HEK293 (cell line): ENCODE measurements around the gene CYP4X1.
"Not testable (repeated sequence)": the region's sequence is repeated elsewhere in the genome, so short reads cannot be mapped to it uniquely, and the experiment has no call there.

Experiments
- CTCF ChIA-PET: fragments of 350-600 bp; formaldehyde crosslinking; extraction: SDS; loops from one replicate; lab custom pipeline; 2021; ENCODE audit warnings: antibody characterized with exemption; lab: Yijun Ruan, JAX
- POLR2A ChIA-PET: fragments of 300-600 bp; formaldehyde crosslinking; extraction: SDS; loops from one replicate; lab custom pipeline; 2020; ENCODE audit warnings: antibody characterized with exemption, inconsistent platforms; lab: Yijun Ruan, JAX
- H3K27ac ChIP-seq: fragments of 200-500 bp; sonication (Bioruptor generic); 2 replicates; pipeline ENCODE4 v1.5.1; 2014; ENCODE audit warnings: low read depth, low read length, control low read depth, inconsistent platforms; ENCODE audit errors: extremely low read depth
- H3K36me3 ChIP-seq, 2 experiments: fragments of 200-500 bp in 1 of 2; sonication (Bioruptor generic) in 1 of 2; 1 replicate in 1 of 2; 2 replicates in 1 of 2; pipeline ENCODE4 v1.5.1; 2014 to 2017; ENCODE audit warnings: inconsistent platforms in 2 of 2, low read length in 2 of 2; ENCODE audit not compliant: control insufficient read depth in 2 of 2, insufficient read depth in 1 of 2
- H3K4me1 ChIP-seq: fragments of 200-500 bp; sonication (Bioruptor generic); 2 replicates; pipeline ENCODE4 v1.5.1; 2014; ENCODE audit warnings: mild to moderate bottlenecking, low read length, inconsistent platforms; ENCODE audit not compliant: control insufficient read depth, insufficient read depth
- H3K4me3 ChIP-seq: 2 replicates; pipeline ENCODE4 v1.5.1; 2011; ENCODE audit warnings: low read depth, mild to moderate bottlenecking, control low read depth, low read length, moderate library complexity
- H3K9me3 ChIP-seq: fragments of 200-500 bp; sonication (Bioruptor generic); 2 replicates; pipeline ENCODE4 v1.5.1; 2014; ENCODE audit warnings: low read depth, low read length, inconsistent platforms; ENCODE audit not compliant: control insufficient read depth, insufficient read depth
- MZF1 ChIP-seq: fragments of 450-650 bp; formaldehyde crosslinking; IDR thresholded peaks from 2 replicates; pipeline ENCODE4 v1.5.1; 2017; ENCODE audit warnings: missing biosample characterization, missing genetic modification characterization, borderline replicate concordance
- OSR2 ChIP-seq: fragments of 450-650 bp; formaldehyde crosslinking; IDR thresholded peaks from 2 replicates; pipeline ENCODE4 v1.5.1; 2016; ENCODE audit warnings: missing biosample characterization, missing genetic modification characterization
- SCRT1 ChIP-seq: fragments of 450-650 bp; formaldehyde crosslinking; IDR thresholded peaks from 2 replicates; pipeline ENCODE4 v1.5.1; 2016; ENCODE audit warnings: missing biosample characterization, missing genetic modification characterization, borderline replicate concordance
- SCRT2 ChIP-seq: fragments of 450-650 bp; formaldehyde crosslinking; IDR thresholded peaks from 2 replicates; pipeline ENCODE4 v1.5.1; 2016; ENCODE audit warnings: missing biosample characterization, missing genetic modification characterization
- WT1 ChIP-seq: fragments of 450-650 bp; formaldehyde crosslinking; IDR thresholded peaks from 2 replicates; pipeline ENCODE4 v1.5.1; 2016; ENCODE audit warnings: missing biosample characterization, missing genetic modification characterization
- ZNF335 ChIP-seq: fragments of 450-650 bp; formaldehyde crosslinking; conservative IDR thresholded peaks from 2 replicates; pipeline ENCODE4 v1.5.1; 2016; ENCODE audit warnings: missing biosample characterization, missing genetic modification characterization
- ZNF449 ChIP-seq: fragments of 450-650 bp; formaldehyde crosslinking; IDR thresholded peaks from 2 replicates; pipeline ENCODE4 v1.5.1; 2017; ENCODE audit warnings: missing biosample characterization, mild to moderate bottlenecking, missing genetic modification characterization, moderate library complexity
- ZNF654 ChIP-seq: fragments of 450-650 bp; formaldehyde crosslinking; IDR thresholded peaks from 2 replicates; pipeline ENCODE4 v1.5.1; 2016; ENCODE audit warnings: low read depth, missing biosample characterization, missing genetic modification characterization

Gene CYP4X1

GRCh38 chr1:47069080-47069479 is 45.6 kb downstream of the CYP4X1 start:
- H3K36me3 ChIP-seq, H3K4me3 ChIP-seq, H3K9me3 ChIP-seq, POLR2A ChIA-PET, H3K27ac ChIP-seq, H3K4me1 ChIP-seq, CTCF ChIA-PET: not testable (repeated sequence)
- TF ChIP-seq ZNF335 (tag by site-specific recombination) (peak; percentile 64), SCRT2 (tag by site-specific recombination) (peak; percentile 81), SCRT1 (tag by site-specific recombination) (0 out of 2 replicates have a peak, but pooled peaks have one; percentile 35), OSR2 (tag by site-specific recombination) (peak; percentile 47; the same call in 1 of the 2 replicates), ZNF449 (tag by site-specific recombination) (peak; percentile 86)

- H3K27ac ChIP-seq, POLR2A ChIA-PET, H3K4me1 ChIP-seq, H3K9me3 ChIP-seq, CTCF ChIA-PET, H3K36me3 ChIP-seq, H3K4me3 ChIP-seq: not testable (repeated sequence)
- TF ChIP-seq MZF1 (tag by site-specific recombination) (0 out of 2 replicates have a peak, but pooled peaks have one; percentile 45), WT1 (peak; percentile 64; the same call in 1 of the 2 replicates)
Observed at GRCh38 chr1:47069509-47069908, 46.0 kb downstream of the CYP4X1 start.

GRCh38 chr1:47089356-47089755 is 65.9 kb downstream of the CYP4X1 start:
- H3K4me3 ChIP-seq, H3K4me1 ChIP-seq, H3K9me3 ChIP-seq, H3K27ac ChIP-seq, H3K36me3 ChIP-seq, POLR2A ChIA-PET: not testable (repeated sequence)
- CTCF ChIA-PET = interaction anchor here (0.7 to 0.9 kb wide), 3 partner anchors 26 to 334 kb away, joined by 3 read pairs; no protein-coding TSS in a partner anchor
- TF ChIP-seq SCRT2 (tag by site-specific recombination) = peak; percentile 88
- TF ChIP-seq SCRT1 (tag by site-specific recombination) = 0 out of 2 replicates have a peak, but pooled peaks have one; percentile 56
- TF ChIP-seq ZNF654 = peak; percentile 60

GRCh38 chr1:47091476-47091875 is 68.0 kb downstream of the CYP4X1 start:
- CTCF ChIA-PET = interaction anchor here (0.6 kb wide), 2 partner anchors 25 to 29 kb away, joined by 3 read pairs; no protein-coding TSS in a partner anchor
- not testable (repeated sequence) for H3K27ac ChIP-seq

More at GRCh38 chr1:47091476-47091875, 68.0 kb downstream of the CYP4X1 start:
- H3K4me1 ChIP-seq, H3K9me3 ChIP-seq, H3K36me3 ChIP-seq, H3K4me3 ChIP-seq, POLR2A ChIA-PET: not testable (repeated sequence)
- TF ChIP-seq ZNF654 = peak; percentile 55
